ENCODE results near the gene STOM. TPM values are rescaled to one million over a fixed set of nuclear protein-coding genes. Genes with fewer than 3 reads are reported as not detected.

Gene STOM
- total RNA-seq, 1 donor = 114 TPM

DNA sequence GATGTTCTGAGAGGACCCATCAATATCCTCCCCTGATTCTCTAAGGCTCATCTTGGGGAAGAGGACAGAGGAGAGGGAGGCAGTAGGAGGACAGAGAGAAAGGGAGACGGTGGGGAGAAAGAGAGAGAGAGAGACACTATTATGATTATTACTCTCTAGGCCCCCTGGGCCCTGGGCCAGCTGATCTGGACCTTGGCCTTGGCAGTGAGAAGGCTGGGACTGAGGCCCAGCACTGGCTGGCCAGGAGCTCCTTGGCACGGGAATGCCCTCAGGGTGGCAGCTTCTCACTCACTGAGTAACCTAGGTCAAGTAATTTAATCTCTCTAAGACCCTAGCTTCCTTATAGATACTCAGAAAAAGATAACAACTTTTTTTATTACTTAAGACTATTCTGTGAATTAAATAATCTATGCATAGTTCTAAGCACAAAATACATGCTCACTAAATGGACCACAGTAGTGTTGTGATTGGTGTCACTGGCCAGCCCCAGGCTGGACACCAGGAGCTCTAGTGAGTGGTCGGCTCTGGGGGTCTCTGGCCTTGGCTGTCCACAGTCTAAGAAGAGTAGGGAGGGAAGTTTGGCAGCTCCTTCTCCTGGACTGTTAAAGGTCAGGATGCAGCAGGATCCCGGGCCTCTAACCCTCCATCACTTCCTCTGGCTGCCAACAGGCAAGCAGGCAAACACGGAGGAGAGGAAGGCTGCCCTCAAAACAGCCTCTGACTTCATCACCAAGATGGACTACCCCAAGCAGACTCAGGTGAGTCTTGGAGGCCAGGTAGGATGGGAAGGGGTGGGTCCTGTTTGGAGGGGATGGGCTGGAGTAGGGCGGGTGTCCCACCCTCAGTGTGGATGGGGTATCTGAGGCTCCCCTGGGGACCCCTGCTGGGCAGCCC lies 52.1 kb downstream of the STOM start:
- Histone ChIP-seq H3K27ac (ENCODE audit: low read depth, low read length) (peak overlapping the region; percentile 13), H3K4me2 (ENCODE audit: insufficient read depth, low read length) (no peak overlapping the region), H2AFZ (ENCODE audit: low read length) (no peak overlapping the region), H3K27me3 (ENCODE audit: insufficient read depth, low read length) (no peaks in the 10 kb centered on the region), H3K79me2 (ENCODE audit: insufficient read depth, low read length) (no peaks in the 10 kb centered on the region), H4K20me1 (ENCODE audit: insufficient read depth, low read length) (peaks cover 4% of the 10 kb centered on the region), H3K36me3 (ENCODE audit: insufficient read depth, low read length) (peaks cover 75% of the 10 kb centered on the region), H3K4me3 (ENCODE audit: insufficient read depth, low read length) (no peak overlapping the region), H3K4me1 (ENCODE audit: insufficient read depth, low read length) (peaks cover 20% of the 10 kb centered on the region), H3K9me3 (ENCODE audit: low read depth, low read length) (no peaks in the 10 kb centered on the region)
- no peak for TF ChIP-seq CTCF (IDR thresholded peaks at IDR 0.05; ENCODE audit: extremely low read depth, low read depth, low read length)
- DNase-seq (ENCODE audit: insufficient read length, low spot score, missing footprints) = no peak

- Histone ChIP-seq H3K9me3 (ENCODE audit: low read depth, low read length) (no peaks in the 10 kb centered on the region), H3K27me3 (ENCODE audit: insufficient read depth, low read length) (no peaks in the 10 kb centered on the region), H3K4me1 (ENCODE audit: insufficient read depth, low read length) (peaks cover 10% of the 10 kb centered on the region), H3K36me3 (ENCODE audit: insufficient read depth, low read length) (peaks cover 84% of the 10 kb centered on the region), H3K4me2 (ENCODE audit: insufficient read depth, low read length) (no peak overlapping the region), H4K20me1 (ENCODE audit: insufficient read depth, low read length) (peaks cover 4% of the 10 kb centered on the region), H3K27ac (ENCODE audit: low read depth, low read length) (no peak overlapping the region), H3K79me2 (ENCODE audit: insufficient read depth, low read length) (no peaks in the 10 kb centered on the region), H2AFZ (ENCODE audit: low read length) (no peak overlapping the region), H3K4me3 (ENCODE audit: insufficient read depth, low read length) (no peak overlapping the region)
- TF ChIP-seq CTCF (IDR thresholded peaks at IDR 0.05; ENCODE audit: extremely low read depth, low read depth, low read length) = no peak
- no peak for DNase-seq (ENCODE audit: insufficient read length, low spot score, missing footprints)
Measured at GRCh38 chr9:121316852-121317373, 53.1 kb downstream of the STOM start.

DNA sequence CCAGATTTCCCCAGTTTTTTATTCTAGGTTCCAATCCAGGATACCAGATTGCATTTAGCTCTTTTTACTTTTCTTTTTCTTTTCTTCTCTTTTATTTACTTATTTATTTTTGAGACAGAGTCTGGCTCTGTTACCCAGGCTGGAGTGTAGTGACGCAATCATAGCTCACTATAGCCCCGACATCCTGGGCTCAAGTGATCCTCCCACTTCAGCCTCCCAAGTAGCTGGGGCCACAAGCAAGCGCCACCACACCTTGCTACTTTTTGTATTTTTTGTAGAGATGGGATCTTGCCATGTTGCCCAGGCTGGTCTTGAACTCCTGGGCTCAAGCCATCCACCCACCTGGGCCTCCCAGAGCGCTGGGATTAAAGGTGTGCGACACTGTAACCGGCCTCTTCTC lies 53.7 kb downstream of the STOM start:
- Histone ChIP-seq H2AFZ (ENCODE audit: low read length) (no peak overlapping the region), H3K4me3 (ENCODE audit: insufficient read depth, low read length) (no peak overlapping the region), H3K4me2 (ENCODE audit: insufficient read depth, low read length) (no peak overlapping the region), H3K27ac (ENCODE audit: low read depth, low read length) (no peak overlapping the region), H3K27me3 (ENCODE audit: insufficient read depth, low read length) (no peaks in the 10 kb centered on the region), H4K20me1 (ENCODE audit: insufficient read depth, low read length) (peaks cover 4% of the 10 kb centered on the region), H3K4me1 (ENCODE audit: insufficient read depth, low read length) (peaks cover 9% of the 10 kb centered on the region), H3K79me2 (ENCODE audit: insufficient read depth, low read length) (no peaks in the 10 kb centered on the region), H3K36me3 (ENCODE audit: insufficient read depth, low read length) (peaks cover 86% of the 10 kb centered on the region), H3K9me3 (ENCODE audit: low read depth, low read length) (no peaks in the 10 kb centered on the region)
- TF ChIP-seq CTCF (IDR thresholded peaks at IDR 0.05; ENCODE audit: extremely low read depth, low read depth, low read length) = no peak
- no peak for DNase-seq (ENCODE audit: insufficient read length, low spot score, missing footprints)

- Histone ChIP-seq H3K79me2 (ENCODE audit: insufficient read depth, low read length) (no peaks in the 10 kb centered on the region), H3K4me3 (ENCODE audit: insufficient read depth, low read length) (no peak overlapping the region), H2AFZ (ENCODE audit: low read length) (no peak overlapping the region), H3K4me2 (ENCODE audit: insufficient read depth, low read length) (no peak overlapping the region), H3K27ac (ENCODE audit: low read depth, low read length) (no peak overlapping the region), H3K36me3 (ENCODE audit: insufficient read depth, low read length) (peaks cover 80% of the 10 kb centered on the region), H3K9me3 (ENCODE audit: low read depth, low read length) (no peaks in the 10 kb centered on the region), H3K27me3 (ENCODE audit: insufficient read depth, low read length) (no peaks in the 10 kb centered on the region), H3K4me1 (ENCODE audit: insufficient read depth, low read length) (no peaks in the 10 kb centered on the region), H4K20me1 (ENCODE audit: insufficient read depth, low read length) (peaks cover 4% of the 10 kb centered on the region)
- no peak for DNase-seq (ENCODE audit: insufficient read length, low spot score, missing footprints)
- no peak for TF ChIP-seq CTCF (IDR thresholded peaks at IDR 0.05; ENCODE audit: extremely low read depth, low read depth, low read length)
Measured at GRCh38 chr9:121313458-121314152, 56.4 kb downstream of the STOM start.
